ENCODE data around the gene LRRC8E. TPM values are rescaled to one million over a fixed set of nuclear protein-coding genes. Genes with fewer than 3 reads are reported as not detected.

LRRC8E gene
- total RNA-seq, 1 donor from 2014 or later: 6.6 TPM

GRCh38 chr19:7942981-7943443 is 54.7 kb downstream of the LRRC8E start:
- TF ChIP-seq EZH2 (IDR thresholded peaks at IDR 0.05; ENCODE audit: insufficient read depth, low read length) (no peak), CTCF (IDR thresholded peaks at IDR 0.05; ENCODE audit: insufficient read depth, low read depth, low read length) (no peak)
- no peaks in the 10 kb centered on the region for H3K27me3 Mint-ChIP-seq (ENCODE audit: low read depth, unreplicated experiment)
- H3K4me3 Mint-ChIP-seq (ENCODE audit: unreplicated experiment): peak overlapping the region; percentile 95
- H3K4me1 Mint-ChIP-seq (ENCODE audit: low read depth, unreplicated experiment): peaks cover 5% of the 10 kb centered on the region
- peak overlapping the region; percentile 96 for H3K9ac ChIP-seq (ENCODE audit: low read length)
- H3K36me3 Mint-ChIP-seq (ENCODE audit: low read depth, unreplicated experiment): peaks cover 6% of the 10 kb centered on the region
- peak overlapping the region; percentile 83 for H2AFZ ChIP-seq (ENCODE audit: low read depth, low read length)
- H3K36me3 ChIP-seq (ENCODE audit: insufficient read depth, low read length): peaks cover 12% of the 10 kb centered on the region
- H3K9me3 Mint-ChIP-seq (ENCODE audit: unreplicated experiment): peaks cover 3% of the 10 kb centered on the region
- H3K27ac ChIP-seq (ENCODE audit: low read depth, low read length): peak overlapping the region; percentile 95
- H3K4me3 ChIP-seq (ENCODE audit: insufficient read depth, low read depth, low read length): peak overlapping the region; percentile 87
- FAIRE-seq (no peak), DNase-seq (ENCODE audit: low read depth) (no peak)
- H3K79me2 ChIP-seq (ENCODE audit: insufficient read depth, low read length): peaks cover 32% of the 10 kb centered on the region
- H3K27me3 ChIP-seq (ENCODE audit: insufficient read depth, low read length): no peaks in the 10 kb centered on the region
- no peaks in the 10 kb centered on the region for H3K9me3 ChIP-seq (ENCODE audit: insufficient read depth, low read depth, low read length)
- peak overlapping the region; percentile 98 for H3K27ac Mint-ChIP-seq (ENCODE audit: unreplicated experiment)
- peaks cover 17% of the 10 kb centered on the region for H4K20me1 ChIP-seq (ENCODE audit: insufficient read depth, low read length)
- peak overlapping the region; percentile 98 for H3K4me2 ChIP-seq (ENCODE audit: low read length)
- peaks cover 13% of the 10 kb centered on the region for H3K4me1 ChIP-seq (ENCODE audit: insufficient read depth, low read length)

- Histone ChIP-seq H3K4me1 (ENCODE audit: insufficient read depth, low read length) (peaks cover 13% of the 10 kb centered on the region), H3K79me2 (ENCODE audit: insufficient read depth, low read length) (peaks cover 32% of the 10 kb centered on the region), H3K4me3 (ENCODE audit: insufficient read depth, low read depth, low read length) (peak within 1 kb of the TSS; percentile 87), H3K9me3 (ENCODE audit: insufficient read depth, low read depth, low read length) (no peaks in the 10 kb centered on the region), H4K20me1 (ENCODE audit: insufficient read depth, low read length) (peaks cover 17% of the 10 kb centered on the region), H3K36me3 (ENCODE audit: insufficient read depth, low read length) (peaks cover 10% of the 10 kb centered on the region), H3K27me3 (ENCODE audit: insufficient read depth, low read length) (no peaks in the 10 kb centered on the region), H3K9ac (ENCODE audit: low read length) (peak within 1 kb of the TSS; percentile 96), H2AFZ (ENCODE audit: low read depth, low read length) (peak within 1 kb of the TSS; percentile 83), H3K4me2 (ENCODE audit: low read length) (peak within 1 kb of the TSS; percentile 98), H3K27ac (ENCODE audit: low read depth, low read length) (peak within 1 kb of the TSS; percentile 95)
- Mint-ChIP-seq H3K27me3 (ENCODE audit: low read depth, unreplicated experiment) (no peaks in the 10 kb centered on the region), H3K4me1 (ENCODE audit: low read depth, unreplicated experiment) (peaks cover 5% of the 10 kb centered on the region), H3K36me3 (ENCODE audit: low read depth, unreplicated experiment) (peaks cover 8% of the 10 kb centered on the region), H3K9me3 (ENCODE audit: unreplicated experiment) (peaks cover 3% of the 10 kb centered on the region), H3K4me3 (ENCODE audit: unreplicated experiment) (peak within 1 kb of the TSS; percentile 95), H3K27ac (ENCODE audit: unreplicated experiment) (peak within 1 kb of the TSS; percentile 98)
- TF ChIP-seq CTCF (IDR thresholded peaks at IDR 0.05; ENCODE audit: insufficient read depth, low read depth, low read length): no peak
- FAIRE-seq (peak; percentile 76), DNase-seq (ENCODE audit: low read depth) (peak; percentile 99)
These were observed 55.3 kb downstream of the LRRC8E start, which contains the start of gene TIMM44 for GRCh38 chr19:7943444-7944176. Gene TIMM44 (minus strand): TSS chr19:7943666. CDS start chr19:7943651, 15 bp downstream.

Data from astrocyte (in vitro differentiated cells and primary cell).